GM21529 (cell line): Measurements from ENCODE around the gene PDIA4.
"Not testable (repeated sequence)": the region's sequence is repeated elsewhere in the genome, so short reads cannot be mapped to it uniquely, and the experiment has no call there.

Experiments
- ATAC-seq: cut with Tn5 transposase; IDR thresholded peaks from one replicate; pipeline ENCODE4 v1.9.1; 2021; ENCODE audit not compliant: unreplicated experiment

Gene PDIA4

DNA sequence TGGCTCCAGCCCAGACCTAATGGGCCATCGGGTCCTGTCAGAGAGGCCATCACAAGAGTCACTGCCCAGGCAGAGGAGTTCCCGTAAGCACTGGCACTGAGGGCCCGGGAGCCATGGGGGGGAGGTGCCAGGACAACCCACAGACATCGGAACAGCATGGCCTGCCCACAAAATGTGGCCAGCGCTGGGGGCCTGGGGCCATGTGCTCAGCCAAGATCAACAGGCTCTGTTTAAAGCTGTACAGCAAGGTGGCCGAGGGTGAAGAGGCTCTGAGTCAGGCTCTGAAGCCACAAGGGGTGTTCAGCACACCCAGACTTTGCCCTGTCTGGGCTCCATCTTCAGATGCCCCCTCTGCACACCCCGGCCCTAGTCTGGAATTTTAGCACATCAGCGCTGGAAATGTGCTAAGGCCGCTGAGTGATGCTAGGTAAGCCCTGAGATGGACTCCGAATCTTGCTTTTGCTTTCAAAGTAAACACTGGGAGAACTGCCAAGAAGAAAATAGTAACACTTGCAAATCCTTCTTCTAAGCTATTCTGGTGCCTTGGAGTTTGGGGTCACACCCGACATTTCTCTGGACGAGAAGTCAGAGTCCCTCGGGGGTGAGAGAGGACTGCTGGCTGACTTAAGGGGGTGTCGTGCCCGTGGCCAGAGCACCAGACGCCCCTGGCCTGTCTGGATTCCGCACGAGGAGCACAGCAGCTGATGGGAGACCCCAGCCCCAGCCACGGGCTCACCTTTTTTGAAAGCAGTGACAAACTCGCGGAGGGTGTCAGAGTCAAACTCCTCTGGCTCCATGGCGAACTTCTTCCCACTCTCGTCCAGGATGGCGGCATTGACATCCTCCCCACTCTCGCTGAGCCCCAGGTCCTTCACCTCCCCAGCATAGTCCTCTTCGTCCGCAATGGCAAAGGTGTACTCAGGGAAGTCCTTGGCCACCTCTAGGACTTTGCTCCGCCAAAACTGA lies 23.6 kb downstream of the PDIA4 start:
- ATAC-seq: no peak

DNA sequence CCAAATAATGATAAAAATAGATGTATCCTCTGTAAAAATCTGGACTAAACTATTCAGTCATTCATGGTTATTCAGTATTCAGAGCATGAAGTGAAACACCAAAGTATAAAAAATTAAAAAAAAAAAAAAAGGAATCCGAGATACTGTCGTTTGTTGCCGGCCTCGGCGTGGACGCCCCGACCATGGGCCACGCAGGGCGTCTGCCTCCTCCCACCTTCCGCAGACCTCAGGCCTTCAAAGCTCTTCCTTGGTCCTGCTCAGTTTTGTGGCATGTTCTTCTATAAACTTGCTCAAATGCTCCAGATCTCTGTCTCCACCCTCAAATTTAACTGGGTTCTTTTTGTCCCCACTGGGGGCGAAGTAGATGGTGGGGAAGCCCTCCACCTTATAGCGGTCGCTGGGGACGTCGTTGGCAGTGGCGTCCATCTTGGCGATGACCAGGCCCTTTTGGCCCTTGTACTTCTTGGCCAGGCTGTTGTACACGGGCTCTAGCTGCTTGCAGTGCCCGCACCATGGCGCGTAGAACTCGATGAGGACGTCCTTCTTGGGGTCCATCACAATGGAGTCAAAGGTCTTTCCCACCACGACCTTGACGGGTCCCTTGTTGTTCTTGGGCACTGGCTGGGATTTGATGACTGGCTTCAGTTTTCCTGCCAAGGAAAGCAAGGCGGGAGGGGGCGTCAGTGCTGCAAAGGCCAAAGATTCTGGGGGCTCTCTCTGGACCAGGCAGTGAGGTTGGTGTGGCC lies 24.6 kb downstream of the PDIA4 start:
- ATAC-seq: no peak

DNA sequence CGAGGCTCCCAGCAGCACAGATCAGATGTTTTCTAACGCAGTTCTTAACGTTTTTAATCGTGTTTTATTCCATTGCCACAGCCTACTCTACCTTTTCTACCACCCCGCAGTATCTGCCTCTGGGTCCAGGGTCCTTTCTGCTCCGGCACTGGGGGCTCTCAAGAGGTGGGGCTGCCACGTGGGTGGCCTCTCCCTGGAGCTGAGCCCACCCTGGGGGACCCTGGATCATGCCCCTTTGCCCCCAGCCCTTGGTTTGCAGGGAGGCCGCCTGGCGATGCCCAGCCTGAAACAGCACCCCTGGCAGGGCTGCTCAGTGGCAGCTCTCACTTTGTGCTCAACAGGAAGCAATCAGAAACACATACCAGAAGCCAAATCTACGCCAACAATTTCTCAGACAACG lies 25.3 kb downstream of the PDIA4 start:
- no peak for ATAC-seq

DNA sequence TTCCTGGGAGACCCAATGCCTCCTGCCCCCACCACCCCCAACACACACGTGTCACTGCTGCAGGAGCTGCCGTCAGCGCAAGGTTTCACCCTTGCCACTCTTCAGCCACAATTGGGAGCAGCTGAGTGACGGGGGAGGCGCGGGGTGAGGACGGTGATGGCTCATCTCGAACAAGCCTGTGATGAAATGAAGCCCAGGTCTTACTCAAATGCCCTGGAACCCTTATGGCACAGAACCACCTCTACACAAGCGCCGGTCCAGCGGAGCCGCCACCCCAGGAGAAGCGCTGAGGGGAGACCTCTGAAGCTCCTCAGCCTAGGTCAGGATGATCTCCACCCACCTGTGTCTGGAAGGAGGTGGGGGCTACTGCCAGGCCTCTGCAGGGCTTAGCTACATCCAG lies 25.7 kb downstream of the PDIA4 start:
- ATAC-seq: no peak

DNA sequence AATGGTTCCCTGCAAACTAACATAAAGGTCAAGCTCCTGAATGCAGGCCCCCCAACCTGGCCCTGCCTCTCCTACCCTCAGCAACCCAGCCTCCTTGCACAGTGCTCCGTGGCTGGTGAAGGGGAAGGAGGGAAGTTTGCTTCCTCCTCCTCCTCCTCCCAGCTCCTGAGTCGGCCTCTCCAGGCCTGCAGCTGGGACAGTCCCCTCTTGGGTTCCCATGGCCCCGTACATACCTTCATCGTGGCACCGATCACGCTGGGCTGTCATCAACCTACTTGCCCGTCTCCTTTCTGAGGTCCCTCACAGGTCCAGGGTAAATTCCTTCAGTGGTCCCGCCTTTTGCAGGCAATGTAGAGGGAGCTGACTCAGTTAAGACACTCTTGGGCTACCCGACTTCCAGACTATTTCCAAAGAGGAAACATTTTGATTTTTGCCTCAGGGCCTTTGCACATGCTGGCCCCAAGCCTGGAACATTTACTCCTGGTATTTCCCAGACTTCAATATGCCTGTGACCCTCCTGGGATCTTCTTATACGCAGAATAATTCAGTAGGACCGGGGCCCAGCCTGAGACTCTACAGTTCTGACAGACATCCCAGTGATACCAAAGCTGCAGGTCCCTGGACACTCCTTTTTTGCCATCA lies 26.8 kb downstream of the PDIA4 start:
- ATAC-seq: no peak

DNA sequence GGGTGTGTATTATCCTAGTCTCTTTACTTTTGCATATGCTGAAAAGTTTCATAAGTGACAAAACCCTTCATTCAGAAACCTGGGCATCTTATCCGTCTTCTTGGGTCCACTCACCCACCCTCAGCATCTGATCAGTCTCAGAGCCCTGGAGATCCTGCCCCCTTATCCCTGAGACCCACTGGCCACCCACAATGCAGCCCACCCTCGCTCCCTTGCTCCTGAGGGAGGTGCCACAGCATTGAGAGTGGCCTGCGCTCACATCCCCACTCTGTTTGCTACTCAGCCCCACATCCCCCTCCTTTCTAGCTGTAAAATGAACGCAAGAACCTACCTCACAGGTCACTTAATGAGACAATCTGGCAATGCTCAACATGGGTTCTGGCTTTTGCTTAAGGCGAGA lies 27.3 kb downstream of the PDIA4 start:
- no peak for ATAC-seq

DNA sequence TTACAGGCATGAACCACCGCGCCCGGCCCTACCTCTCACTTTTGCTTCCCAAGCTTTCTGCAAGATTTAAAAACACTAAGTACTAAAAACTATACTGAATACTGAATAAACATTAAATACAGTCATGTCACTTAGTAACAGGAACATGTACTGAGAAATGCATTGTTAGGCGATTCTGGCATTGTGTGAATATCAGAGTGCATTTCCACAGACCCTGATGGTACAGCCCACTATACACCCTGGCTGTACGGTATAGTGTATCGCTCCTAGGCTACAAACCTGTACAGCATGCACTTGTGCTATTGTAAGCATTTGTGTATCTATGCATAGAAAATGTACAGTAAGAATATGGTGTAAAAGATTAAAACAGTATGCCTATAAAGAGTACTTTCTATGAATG lies 29.1 kb downstream of the PDIA4 start:
- no peak for ATAC-seq

DNA sequence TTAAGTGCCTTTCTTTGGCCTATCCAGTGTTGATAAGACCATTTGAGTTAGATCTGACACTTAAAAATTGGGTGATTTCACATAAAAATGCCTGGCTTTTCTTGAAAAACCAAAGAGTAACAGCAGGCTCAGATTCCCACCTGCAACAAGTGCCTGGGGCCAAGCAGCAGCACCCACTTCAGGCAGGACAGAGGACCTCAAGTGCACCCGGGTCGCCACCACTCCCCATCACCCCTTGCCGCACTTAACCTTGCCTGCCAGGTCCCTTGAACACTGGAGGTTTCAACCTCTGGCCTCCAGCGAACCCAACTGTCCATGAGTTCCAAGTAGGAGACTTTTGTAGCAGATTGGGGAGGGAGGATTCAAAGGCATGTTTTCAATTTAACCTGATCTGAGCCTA lies 30.8 kb downstream of the PDIA4 start:
- no peak for ATAC-seq

DNA sequence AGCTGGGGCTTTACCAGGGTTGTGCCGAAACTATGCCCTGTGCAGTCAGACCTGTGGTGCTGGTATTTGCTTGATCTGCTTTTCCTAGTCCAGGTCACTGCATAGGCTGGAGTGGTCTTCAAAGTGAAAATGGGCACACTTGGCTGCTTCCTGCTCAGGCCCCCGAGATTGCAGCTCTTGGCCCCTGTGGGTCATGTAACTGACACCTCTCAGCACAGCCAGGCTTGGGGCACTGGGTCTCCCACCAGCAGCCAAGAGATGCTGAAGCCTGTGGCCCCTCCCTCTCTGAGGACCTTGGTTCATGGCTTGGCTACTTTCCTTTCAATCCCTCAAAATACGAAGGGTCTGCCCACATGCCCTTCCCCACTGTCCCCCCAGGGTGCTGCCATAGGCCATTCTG lies 33.7 kb downstream of the PDIA4 start:
- no peak for ATAC-seq

DNA sequence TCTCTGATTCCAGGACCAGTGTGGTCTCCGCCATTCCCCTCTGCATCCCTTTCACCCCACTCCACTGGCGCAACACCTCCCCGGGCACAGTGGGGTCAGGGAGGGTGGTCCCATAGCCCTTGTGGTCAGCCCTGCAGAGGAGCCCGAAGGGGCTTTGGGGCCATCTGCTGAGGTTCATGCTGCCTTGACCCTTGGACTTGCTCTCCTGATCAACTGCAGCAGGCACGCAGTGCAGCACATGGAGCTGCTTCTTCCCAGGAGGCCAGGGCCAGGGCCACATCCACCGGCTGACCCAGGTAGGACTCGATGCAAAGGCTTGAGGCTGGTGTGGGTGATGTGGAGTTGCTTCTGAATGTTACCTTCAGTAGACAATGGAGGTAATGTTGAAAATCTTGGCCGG lies 35.1 kb downstream of the PDIA4 start:
- ATAC-seq: no peak

DNA sequence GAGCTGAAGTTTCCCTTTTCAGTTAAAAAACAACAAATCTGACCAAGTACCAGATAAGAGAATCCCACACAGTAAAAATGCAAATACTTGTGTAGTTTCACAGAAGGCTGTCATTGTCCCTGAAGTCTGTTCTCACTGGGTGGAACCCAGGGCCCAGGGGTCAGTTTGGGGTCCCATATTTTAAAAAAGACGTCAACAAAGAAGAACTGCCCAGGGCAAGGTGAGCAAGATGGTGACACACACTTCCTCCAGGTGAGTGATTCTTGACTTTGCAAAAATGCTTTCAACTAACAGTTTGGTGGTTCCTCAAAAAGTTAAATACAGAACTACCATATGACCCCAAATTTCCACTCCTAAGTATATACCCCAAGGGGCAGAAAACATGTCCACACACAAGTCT lies 36.8 kb downstream of the PDIA4 start:
- ATAC-seq: no peak

DNA sequence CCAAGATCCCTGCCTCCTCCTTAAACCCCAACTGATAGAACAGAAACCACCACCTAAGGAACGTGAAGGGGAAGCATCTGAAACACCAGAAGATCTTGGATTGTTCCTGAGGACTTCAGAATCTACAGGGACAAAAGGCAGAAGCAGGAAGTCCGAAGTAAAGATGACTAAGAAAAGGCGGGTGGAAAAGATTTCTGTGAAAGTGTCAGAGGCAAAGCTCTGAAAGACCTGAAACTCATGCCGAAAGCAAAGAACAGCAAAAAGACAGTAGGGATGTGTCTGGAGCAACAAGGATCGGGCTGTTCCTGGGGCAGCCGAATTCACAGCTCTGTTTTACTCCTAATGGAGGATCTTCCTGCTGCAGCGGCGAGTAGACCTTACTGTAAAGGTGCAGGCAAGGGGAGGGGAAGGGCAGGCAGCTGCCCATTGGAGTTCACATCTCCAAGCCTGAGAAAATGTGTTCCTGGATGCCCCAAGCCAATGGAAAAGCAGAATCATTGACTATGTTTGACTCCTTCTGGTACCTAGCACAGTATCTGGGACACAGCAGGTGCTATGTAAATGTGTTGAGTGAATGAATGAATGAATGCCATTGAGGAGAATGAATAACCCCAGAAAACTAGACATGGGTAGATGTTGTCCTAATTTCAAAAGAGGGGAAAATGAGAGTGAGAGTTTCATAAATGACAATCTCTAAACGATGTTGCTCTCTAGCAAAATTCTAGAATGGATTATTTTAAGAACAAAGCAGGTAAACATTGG lies 40.4 kb downstream of the PDIA4 start:
- no peak for ATAC-seq

DNA sequence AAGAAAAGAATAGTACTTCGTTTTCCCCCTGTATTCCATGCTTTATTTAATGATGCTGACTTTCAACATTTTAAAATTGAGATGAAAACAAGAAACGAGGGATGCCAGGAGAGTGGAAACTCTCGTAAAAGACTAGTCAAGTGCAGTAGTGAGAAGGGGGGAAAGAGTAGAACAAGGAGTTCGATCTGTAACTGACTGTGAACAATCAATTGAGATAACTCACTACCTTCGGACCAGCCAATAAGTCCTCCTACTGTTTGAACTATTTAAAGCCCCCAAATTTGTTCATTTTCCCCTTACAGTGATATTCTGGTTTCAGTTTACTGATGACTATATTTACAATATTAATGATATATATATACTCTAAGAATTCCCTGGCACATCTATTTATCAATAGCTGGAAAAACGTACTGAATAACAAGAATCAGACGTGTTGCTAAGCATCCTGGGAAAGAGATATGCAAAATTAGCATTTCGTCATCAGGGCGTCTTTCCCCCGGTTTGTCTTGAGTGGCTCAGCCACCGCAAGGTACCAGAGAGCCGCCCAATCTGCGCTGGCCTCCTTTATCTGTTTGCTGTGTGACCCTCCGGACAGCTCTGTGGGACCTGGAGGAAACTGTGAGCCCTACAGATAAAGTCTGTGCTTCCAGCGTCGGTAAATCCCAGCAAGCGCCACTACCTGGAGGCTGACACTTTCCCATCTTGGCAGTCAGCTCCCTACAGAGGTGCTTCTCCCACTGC lies 41.1 kb downstream of the PDIA4 start:
- peak; percentile 91 for ATAC-seq

DNA sequence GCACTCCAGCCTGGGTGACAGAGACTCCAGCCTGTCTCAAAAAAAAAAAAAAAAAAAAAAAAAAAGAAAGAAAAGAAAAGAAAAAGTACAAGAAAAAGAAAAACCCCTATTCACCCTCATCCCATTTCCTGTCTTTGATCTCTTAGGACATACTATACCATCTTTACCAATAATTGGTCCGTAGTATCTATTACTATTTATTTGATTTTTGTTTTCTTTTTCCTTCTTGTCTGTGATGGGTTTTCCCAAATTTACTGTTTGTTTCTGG lies 41.6 kb downstream of the PDIA4 start:
- no peak for ATAC-seq

DNA sequence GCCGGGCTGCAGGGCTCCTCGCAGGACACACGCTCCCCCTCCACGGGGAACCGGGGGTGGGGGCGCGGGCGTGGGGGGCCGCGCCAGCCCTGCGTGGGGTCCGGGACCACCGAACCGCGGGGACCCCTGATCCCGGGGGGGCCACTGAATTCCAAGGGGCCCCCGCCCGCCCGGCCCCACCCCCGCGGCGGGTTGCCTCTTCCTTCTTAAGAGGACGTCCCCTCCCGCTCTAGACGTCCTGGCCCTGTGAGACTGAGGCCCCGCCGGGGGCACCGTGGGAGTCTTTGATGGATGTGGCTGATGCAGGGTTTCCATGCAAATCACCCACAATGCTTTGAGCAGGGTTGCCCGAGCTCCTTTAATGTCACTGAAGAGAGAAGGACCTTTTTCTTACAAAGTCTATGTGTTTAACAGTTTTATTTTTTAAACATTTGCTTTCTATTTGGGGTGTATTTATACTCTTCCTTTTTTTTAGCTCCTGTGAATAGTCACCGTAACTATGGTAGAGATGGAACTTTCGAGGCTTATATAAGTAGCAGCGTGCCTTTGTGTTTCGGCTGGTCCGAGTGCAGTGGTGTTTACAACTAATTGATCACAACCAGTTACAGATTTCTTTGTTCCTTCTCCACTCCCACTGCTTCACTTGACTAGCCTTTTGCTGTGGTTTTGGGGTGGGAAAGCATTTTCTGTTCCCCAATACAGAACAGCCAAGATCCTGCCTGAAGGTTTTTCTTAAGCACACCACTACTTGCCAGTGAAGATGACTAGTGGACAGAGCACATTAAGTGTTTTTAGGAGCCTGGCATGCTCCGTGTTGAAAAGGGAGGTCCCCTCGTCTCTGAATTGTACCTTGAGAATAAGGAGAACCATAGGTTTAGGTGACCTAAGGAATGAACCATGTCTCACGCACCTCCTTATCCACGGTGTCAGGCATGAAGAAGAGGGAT lies 44.8 kb downstream of the PDIA4 start:
- ATAC-seq: peak; percentile 52

DNA sequence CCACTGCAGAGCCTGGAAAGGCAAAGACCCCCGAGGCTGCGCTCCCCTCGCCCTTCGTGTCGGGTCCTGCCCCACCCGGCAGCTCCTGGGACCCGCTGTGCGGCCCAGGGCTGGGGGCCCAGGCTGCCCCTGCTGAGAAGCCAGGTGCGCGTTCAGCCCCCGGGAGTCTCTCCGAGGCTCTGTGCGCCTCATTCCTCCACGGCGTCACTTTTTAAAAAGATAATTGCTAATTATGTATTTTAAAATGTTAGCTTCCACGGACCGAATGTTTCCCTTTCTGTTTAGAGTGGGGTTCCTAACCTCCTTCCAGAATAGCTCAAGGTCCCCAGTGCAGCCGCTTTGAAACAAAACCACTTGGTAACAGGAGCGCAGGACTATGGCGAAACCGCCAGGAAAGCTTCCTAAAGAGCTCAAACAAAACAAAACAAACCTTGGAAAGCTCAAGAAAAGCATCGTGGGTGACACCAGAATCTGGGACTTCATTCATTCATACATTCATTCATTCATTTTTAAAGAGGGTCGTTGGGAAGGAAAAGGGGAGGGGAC lies 45.6 kb downstream of the PDIA4 start:
- ATAC-seq: no peak

DNA sequence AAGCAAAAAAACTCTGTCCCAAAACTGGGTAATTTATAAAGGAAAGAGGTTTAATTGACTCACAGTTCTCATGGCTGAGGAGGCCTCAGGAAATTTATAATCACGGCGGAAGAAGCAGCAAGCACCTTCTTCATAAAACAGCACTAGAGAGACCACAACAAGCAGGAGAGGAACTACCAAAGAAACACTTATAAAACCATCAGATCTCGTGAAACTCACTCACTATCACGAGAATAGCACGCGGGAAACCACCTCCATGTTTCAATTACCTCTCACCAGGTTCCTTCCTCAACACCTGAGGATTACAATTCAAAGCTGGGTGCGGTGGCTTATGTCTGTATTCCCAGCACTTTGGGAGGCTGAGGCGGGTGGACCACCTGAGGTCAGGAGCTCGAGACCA lies 48.5 kb downstream of the PDIA4 start:
- ATAC-seq: no peak

DNA sequence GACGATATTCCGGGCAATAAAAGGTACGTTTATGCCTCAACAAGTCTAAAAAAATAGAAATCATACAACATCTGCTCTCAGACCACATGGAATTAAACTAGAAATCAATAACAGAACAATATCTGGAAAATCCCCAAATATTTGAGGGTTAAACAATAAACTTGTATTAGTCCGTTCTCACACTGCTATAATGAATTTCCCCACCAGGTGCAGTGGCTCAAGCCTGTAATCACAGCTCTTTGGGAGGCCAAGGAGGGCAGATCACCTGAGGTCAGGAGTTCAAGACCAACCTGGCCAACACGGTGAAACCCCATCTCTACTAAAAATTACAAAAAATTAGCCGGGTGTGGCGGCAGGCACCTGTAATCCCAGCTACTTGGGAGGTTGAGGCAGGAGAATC lies 49.2 kb downstream of the PDIA4 start:
- ATAC-seq: not testable (repeated sequence)

DNA sequence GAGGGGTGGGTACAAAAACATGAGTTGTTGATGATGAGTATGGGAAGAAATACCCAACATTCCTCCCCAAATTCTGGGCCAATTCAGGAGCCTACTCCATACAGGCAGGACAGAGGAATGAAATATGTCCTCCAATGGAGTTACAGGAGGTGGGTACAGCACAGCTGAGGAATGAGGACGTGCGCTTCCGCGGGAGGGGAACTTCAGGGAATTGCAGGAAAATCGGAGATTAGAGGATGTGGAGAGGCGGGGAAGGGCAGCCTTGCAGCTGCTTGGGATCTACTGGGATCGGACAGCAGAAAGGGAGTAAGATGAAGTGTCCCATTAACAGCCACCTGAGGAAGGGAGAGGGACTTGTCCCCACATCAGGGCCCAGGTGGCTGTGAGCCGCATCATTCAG lies 50.2 kb downstream of the PDIA4 start:
- no peak for ATAC-seq
